K562 (cell line): ENCODE data around the gene GLI1. TPM values are rescaled to one million over a fixed set of nuclear protein-coding genes. Genes with fewer than 3 reads are reported as not detected.

Experiments used
- ARID1B ChIP-seq: fragments of 450-650 bp; IDR thresholded peaks from 2 replicates; pipeline ENCODE4 v1.6.1; 2016; ENCODE audit warnings: antibody characterized with exemption, mild to moderate bottlenecking, inconsistent platforms
- BCL6 ChIP-seq: fragments of 250-450 bp; sonication (Bioruptor Pico); IDR thresholded peaks from 2 replicates; pipeline ENCODE4 v1.4.0; 2020
- CBFA2T3 ChIP-seq: fragments of 450-650 bp; IDR thresholded peaks from 2 replicates; pipeline ENCODE4 v1.6.1; 2017
- DIDO1 ChIP-seq: fragments of 450-650 bp; IDR thresholded peaks from 2 replicates; pipeline ENCODE4 v1.6.1; 2016; ENCODE audit warnings: low read depth, missing biosample characterization, missing genetic modification characterization
- EP400 ChIP-seq: fragments of 450-650 bp; IDR thresholded peaks from 2 replicates; pipeline ENCODE4 v1.6.1; 2017; ENCODE audit warnings: antibody characterized with exemption, mild to moderate bottlenecking, moderate library complexity
- GTF2E2 ChIP-seq: fragments of 200-800 bp; sonication (Bioruptor generic); IDR thresholded peaks from 2 replicates; pipeline ENCODE4 v1.6.1; 2016; ENCODE audit warnings: missing genetic modification characterization, missing compliant biosample characterization
- HMGXB4 ChIP-seq: sonication (generic); formaldehyde crosslinking; IDR thresholded peaks from 2 replicates; pipeline ENCODE4 v1.8.1; 2023; ENCODE audit warnings: mild to moderate bottlenecking, missing genetic modification reagents
- PRMT5 ChIP-seq: sonication (generic); formaldehyde crosslinking; IDR thresholded peaks from 2 replicates; pipeline ENCODE4 v1.5.0; 2020; ENCODE audit warnings: missing genetic modification reagents
- RAD51 ChIP-seq: fragments of 450-650 bp; IDR thresholded peaks from 2 replicates; pipeline ENCODE4 v1.7.1; 2016; ENCODE audit warnings: low read depth, mild to moderate bottlenecking, borderline replicate concordance
- RB1 ChIP-seq: fragments of 450-650 bp; IDR thresholded peaks from 2 replicates; pipeline ENCODE4 v1.6.1; 2017; ENCODE audit warnings: low read depth, mild to moderate bottlenecking
- SLC30A9 ChIP-seq: fragments of 250-450 bp; sonication (Bioruptor Pico); IDR thresholded peaks from 2 replicates; pipeline ENCODE4 v1.8.0; 2022; ENCODE audit warnings: mild to moderate bottlenecking, moderate library complexity
- SUPT5H ChIP-seq: fragments of 450-650 bp; IDR thresholded peaks from 2 replicates; pipeline ENCODE4 v1.6.1; 2016
- USF1 ChIP-seq: sonication (generic); formaldehyde crosslinking; IDR thresholded peaks from 2 replicates; pipeline ENCODE4 v1.9.0; 2022; ENCODE audit warnings: mild to moderate bottlenecking, missing genetic modification reagents
- YY1 ChIP-seq, 3 experiments: IDR thresholded peaks; 2 replicates each; pipeline ENCODE4 v1.6.1; 2011; ENCODE audit warnings: low read length in 2 of 3, mild to moderate bottlenecking in 2 of 3, moderate library complexity in 2 of 3, borderline replicate concordance in 1 of 3, control low read depth in 1 of 3, low read depth in 1 of 3; ENCODE audit not compliant: insufficient read depth in 3 of 3, insufficient replicate concordance in 2 of 3, control insufficient read depth in 1 of 3, insufficient read length in 1 of 3; ENCODE audit errors: extremely low read depth in 1 of 3
- ZNF512 ChIP-seq: IDR thresholded peaks from 2 replicates; pipeline ENCODE4 v1.6.1; 2016; ENCODE audit warnings: missing genetic modification characterization, missing compliant biosample characterization
- ZNF589 ChIP-seq: fragments of 200-800 bp; sonication (Bioruptor generic); IDR thresholded peaks from 2 replicates; pipeline ENCODE4 v1.6.1; 2016; ENCODE audit warnings: low read depth, missing genetic modification characterization, missing compliant biosample characterization
- ZNF766 ChIP-seq: fragments of 200-800 bp; sonication (Bioruptor generic); conservative IDR thresholded peaks from 2 replicates; pipeline ENCODE4 v1.6.1; 2016; ENCODE audit warnings: missing genetic modification characterization, missing compliant biosample characterization
- polyA plus RNA-seq, 8 experiments: library from polyadenylated mRNA; depleted of rRNA in 4 of 8; stranded (reverse) in 5 of 8; unstranded in 3 of 8; fragments of >200 nt; fragmentation: Nextera tagmentation in 2 of 8; fragmentation: Illumina TruSeq in 1 of 8; extraction: Ambion mirVana in 2 of 8; extraction: Trizol in 1 of 8; gene quantifications; 2 replicates each; pipeline versions ENCODE4 v1.2.1 to v1.2.3, GENCODE V29; 2011 to 2014; ENCODE audit warnings: inconsistent platforms in 1 of 8, missing spikeins in 1 of 8
- total RNA-seq, 7 experiments: library from RNA; depleted of rRNA in 6 of 7; stranded (reverse); fragments of >200 nt in 6 of 7; fragmentation: Illumina TruSeq in 2 of 7; extraction: Trizol in 2 of 7; gene quantifications; 2 replicates each; pipeline versions ENCODE4 v1.2.1 to v1.2.3, GENCODE V29; 2011 to 2021; ENCODE audit warnings: low replicate concordance in 1 of 7
- TF ChIP-seq, protein P1 (sequence below): sonication (generic); formaldehyde crosslinking; IDR thresholded peaks from 2 replicates; pipeline ENCODE4 v1.8.1; 2022; ENCODE audit warnings: missing genetic modification reagents

Gene GLI1
- total and polyA plus RNA-seq, 9 of the 15 experiments (the other 6 are each of a cell fraction or from before 2014, with no cell fraction given) = 0.24 to 3.7 (median 0.61) TPM

- TF ChIP-seq, protein P1, sequence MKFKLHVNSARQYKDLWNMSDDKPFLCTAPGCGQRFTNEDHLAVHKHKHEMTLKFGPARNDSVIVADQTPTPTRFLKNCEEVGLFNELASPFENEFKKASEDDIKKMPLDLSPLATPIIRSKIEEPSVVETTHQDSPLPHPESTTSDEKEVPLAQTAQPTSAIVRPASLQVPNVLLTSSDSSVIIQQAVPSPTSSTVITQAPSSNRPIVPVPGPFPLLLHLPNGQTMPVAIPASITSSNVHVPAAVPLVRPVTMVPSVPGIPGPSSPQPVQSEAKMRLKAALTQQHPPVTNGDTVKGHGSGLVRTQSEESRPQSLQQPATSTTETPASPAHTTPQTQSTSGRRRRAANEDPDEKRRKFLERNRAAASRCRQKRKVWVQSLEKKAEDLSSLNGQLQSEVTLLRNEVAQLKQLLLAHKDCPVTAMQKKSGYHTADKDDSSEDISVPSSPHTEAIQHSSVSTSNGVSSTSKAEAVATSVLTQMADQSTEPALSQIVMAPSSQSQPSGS (CRISPR knock-in tag) = no peak
- TF ChIP-seq ZNF589 (0 out of 2 replicates have a peak, but pooled peaks have one; percentile 20), HMGXB4 (CRISPR knock-in tag) (0 out of 2 replicates have a peak, but pooled peaks have one; percentile 58), YY1 (IDR thresholded peaks at IDR 0.05; ENCODE audit: borderline replicate concordance in 1 of 3, control insufficient read depth in 1 of 3, extremely low read depth in 1 of 3, insufficient read depth in 3 of 3, insufficient read length in 1 of 3, insufficient replicate concordance in 2 of 3, low read depth in 1 of 3, low read length in 2 of 3) (peak in 1 of 3 experiments; percentile 37), EP400 (peak; percentile 31; the same call in 1 of the 2 replicates), RB1 (peak; percentile 69), SUPT5H (no peak), USF1 (CRISPR knock-in tag) (no peak), BCL6 (CRISPR knock-in tag) (no peak), ZNF512 (tag) (0 out of 2 replicates have a peak, but pooled peaks have one; percentile 57), CBFA2T3 (no peak), ARID1B (0 out of 2 replicates have a peak, but pooled peaks have one; percentile 1), SLC30A9 (CRISPR knock-in tag) (no peak), ZNF766 (CRISPR knock-in tag) (no peak; the same call in 1 of the 2 replicates), DIDO1 (tag) (no peak), PRMT5 (CRISPR knock-in tag) (no peak), GTF2E2 (tag) (no peak; the same call in 1 of the 2 replicates), RAD51 (0 out of 2 replicates have a peak, but pooled peaks have one; percentile 5)
Measured at GRCh38 chr12:57430112-57430930, 29.3 kb upstream of the GLI1 start (continued).
